KMS-11 (cell line): ENCODE measurements around the gene SLC12A2.

Experiments
- H2AFZ ChIP-seq: fragments of 200-600 bp; sonication (generic); 2 replicates; pipeline ENCODE4 v1.6.1; 2016; ENCODE audit warnings: antibody characterized with exemption, mixed run types, low read depth
- H3K27ac ChIP-seq: fragments of 200-600 bp; sonication (generic); 2 replicates; pipeline ENCODE4 v1.6.1; 2016; ENCODE audit warnings: mild to moderate bottlenecking, mixed run types
- H3K27me3 ChIP-seq: fragments of 200-600 bp; sonication (generic); 2 replicates; pipeline ENCODE4 v1.6.1; 2017; ENCODE audit warnings: mild to moderate bottlenecking, low read depth, mixed run types, moderate library complexity; ENCODE audit not compliant: insufficient read depth
- H3K36me3 ChIP-seq: fragments of 200-600 bp; sonication (generic); 2 replicates; pipeline ENCODE4 v1.6.1; 2017; ENCODE audit warnings: mild to moderate bottlenecking, mixed run types; ENCODE audit not compliant: insufficient read depth
- H3K4me1 ChIP-seq: fragments of 200-600 bp; sonication (generic); 2 replicates; pipeline ENCODE4 v1.6.1; 2016; ENCODE audit warnings: mild to moderate bottlenecking, low read depth, mixed run types; ENCODE audit not compliant: poor library complexity, severe bottlenecking
- H3K4me2 ChIP-seq: fragments of 200-600 bp; sonication (generic); 2 replicates; pipeline ENCODE4 v1.7.0; 2016; ENCODE audit warnings: mild to moderate bottlenecking, mixed run types
- H3K4me3 ChIP-seq: fragments of 200-600 bp; sonication (generic); IDR thresholded peaks from 2 replicates; pipeline ENCODE4 v1.6.1; 2017; ENCODE audit warnings: low read depth, low read length, mixed read lengths; ENCODE audit not compliant: insufficient read depth
- H3K79me2 ChIP-seq: fragments of 200-600 bp; sonication (generic); 2 replicates; pipeline ENCODE4 v1.6.1; 2016; ENCODE audit warnings: low read depth, mixed run types; ENCODE audit not compliant: insufficient read depth
- H3K9ac ChIP-seq: fragments of 200-600 bp; sonication (generic); 2 replicates; pipeline ENCODE4 v1.6.1; 2016; ENCODE audit warnings: mild to moderate bottlenecking, mixed run types
- H4K20me1 ChIP-seq: fragments of 200-600 bp; sonication (generic); 2 replicates; pipeline ENCODE4 v1.6.1; 2016; ENCODE audit warnings: mild to moderate bottlenecking, mixed run types; ENCODE audit not compliant: insufficient read depth
- CTCF ChIP-seq: fragments of 200-600 bp; sonication (generic); conservative IDR thresholded peaks from 2 replicates; pipeline ENCODE4 v1.6.1; 2017; ENCODE audit warnings: low read depth, mild to moderate bottlenecking, antibody characterized with exemption, low read length, moderate library complexity, mixed read lengths

The SLC12A2 gene

GRCh38 chr5:128213833-128214232 is 130.3 kb downstream of the SLC12A2 start:
- H3K27me3 ChIP-seq, result no peaks in the 10 kb centered on the region
- no peaks in the 10 kb centered on the region for H3K79me2 ChIP-seq
- no peak overlapping the region for H2AFZ ChIP-seq
- no peak overlapping the region for H3K9ac ChIP-seq
- H3K4me2 ChIP-seq, result no peak overlapping the region
- no peaks in the 10 kb centered on the region for H3K4me1 ChIP-seq
- no peaks in the 10 kb centered on the region for H4K20me1 ChIP-seq
- no peak for TF ChIP-seq CTCF
- no peak overlapping the region for H3K4me3 ChIP-seq
- H3K36me3 ChIP-seq, result no peaks in the 10 kb centered on the region
- no peak overlapping the region for H3K27ac ChIP-seq

- TF ChIP-seq CTCF, result no peak
- H3K27me3 ChIP-seq, result no peaks in the 10 kb centered on the region
- H2AFZ ChIP-seq, result no peak overlapping the region
- H3K4me1 ChIP-seq, result no peaks in the 10 kb centered on the region
- no peak overlapping the region for H3K27ac ChIP-seq
- no peaks in the 10 kb centered on the region for H4K20me1 ChIP-seq
- H3K4me3 ChIP-seq, result no peak overlapping the region
- no peaks in the 10 kb centered on the region for H3K79me2 ChIP-seq
- no peak overlapping the region for H3K4me2 ChIP-seq
- H3K36me3 ChIP-seq, result no peaks in the 10 kb centered on the region
- no peak overlapping the region for H3K9ac ChIP-seq
These were observed 132.7 kb downstream of the SLC12A2 start for GRCh38 chr5:128216285-128216684.

- TF ChIP-seq CTCF, result no peak
- Histone ChIP-seq H4K20me1 (no peaks in the 10 kb centered on the region), H3K9ac (no peak overlapping the region), H2AFZ (no peak overlapping the region), H3K79me2 (no peaks in the 10 kb centered on the region), H3K4me1 (no peaks in the 10 kb centered on the region), H3K4me2 (no peak overlapping the region), H3K27ac (no peak overlapping the region), H3K36me3 (no peaks in the 10 kb centered on the region), H3K4me3 (no peak overlapping the region), H3K27me3 (no peaks in the 10 kb centered on the region)
These were observed 133.4 kb downstream of the SLC12A2 start for GRCh38 chr5:128216860-128217531.

- Histone ChIP-seq H3K27ac (no peak overlapping the region), H3K4me1 (no peaks in the 10 kb centered on the region)
These were observed 137.3 kb downstream of the SLC12A2 start for GRCh38 chr5:128220841-128221240.

More at GRCh38 chr5:128220841-128221240, 137.3 kb downstream of the SLC12A2 start:
- no peak overlapping the region for H3K9ac ChIP-seq
- no peak overlapping the region for H3K4me2 ChIP-seq
- no peaks in the 10 kb centered on the region for H3K79me2 ChIP-seq
- H3K27me3 ChIP-seq, result no peaks in the 10 kb centered on the region
- H4K20me1 ChIP-seq, result no peaks in the 10 kb centered on the region
- TF ChIP-seq CTCF, result no peak
- H2AFZ ChIP-seq, result no peak overlapping the region
- no peak overlapping the region for H3K4me3 ChIP-seq
- no peaks in the 10 kb centered on the region for H3K36me3 ChIP-seq
